Breast epithelium (tissue), 4 donors: ENCODE data around the gene SPRED2. TPM values are rescaled to one million over a fixed set of nuclear protein-coding genes. Genes with fewer than 3 reads are reported as not detected.

Source experiments
- DNase-seq, 2 donors: peaks; one replicate each; pipeline ENCODE4 v3.0.0-alpha.2; 2019; ENCODE audit warnings: low spot score in 2 of 2
- H3K27ac ChIP-seq, 2 donors: fragments of 200-600 bp; sonication (generic) in 1 of 2; one replicate each; pipeline ENCODE4 v1.5.1; 2016 to 2019; ENCODE audit warnings: mild to moderate bottlenecking in 1 of 2
- H3K27me3 ChIP-seq, 2 donors: fragments of 200-600 bp; sonication (generic) in 1 of 2; one replicate each; pipeline versions ENCODE4 v1.5.1 to v1.6.0; 2017 to 2019; ENCODE audit warnings: control low read depth in 1 of 2, mild to moderate bottlenecking in 1 of 2
- H3K36me3 ChIP-seq: fragments of 200-600 bp; one replicate; pipeline ENCODE4 v1.5.1; 2019
- H3K4me1 ChIP-seq, 2 donors: fragments of 200-600 bp; sonication (generic); one replicate each; pipeline ENCODE4 v1.5.1; 2016 to 2019; ENCODE audit warnings: control low read depth in 1 of 2
- H3K4me3 ChIP-seq, 3 donors: fragments of 200-600 bp; sonication (generic); 1 replicate in 2 of 3; 2 replicates in 1 of 3; pipeline ENCODE4 v1.5.1; 2016 to 2019; ENCODE audit warnings: mild to moderate bottlenecking in 3 of 3, moderate library complexity in 2 of 3
- H3K9me3 ChIP-seq, 2 donors: fragments of 200-600 bp; sonication (generic) in 1 of 2; one replicate each; pipeline ENCODE4 v1.5.1; 2016 to 2019; ENCODE audit warnings: control low read depth in 1 of 2
- POLR2A ChIP-seq: fragments of 450-650 bp; IDR thresholded peaks from one replicate; pipeline ENCODE4 v1.6.1; 2016; ENCODE audit warnings: antibody characterized with exemption, mild to moderate bottlenecking, moderate library complexity
- POLR2AphosphoS5 ChIP-seq, 3 donors: sonication (generic); formaldehyde crosslinking; IDR thresholded peaks; one replicate each; pipeline ENCODE4 v1.6.1; 2017; ENCODE audit warnings: antibody characterized with exemption in 3 of 3
- intact Hi-C: fragments of 100-400 bp; cut with DNase I; formaldehyde crosslinking; loops from one replicate; pipeline ENCODE4 v1.15.1; 2023; ENCODE audit warnings: low total_unique reads
- total RNA-seq, 3 donors: library from RNA; depleted of rRNA; stranded (reverse); fragments of >200 nt; gene quantifications; one replicate each; pipeline ENCODE4 v1.1.0, GENCODE V29; 2016
- TF ChIP-seq, protein P1 (sequence below), 3 donors: fragments of 450-650 bp; IDR thresholded peaks; one replicate each; pipeline ENCODE4 v1.5.1; 2016 to 2017; ENCODE audit warnings: antibody characterized with exemption in 3 of 3, mild to moderate bottlenecking in 3 of 3, moderate library complexity in 3 of 3

Gene SPRED2
- total RNA-seq, 3 donors from 2014 or later: 14.6 to 25.2 (median 25.2) TPM

- DNase-seq: no peak
- Histone ChIP-seq H3K27ac (no peak overlapping the region), H3K4me3 (no peak overlapping the region), H3K27me3 (no peaks in the 10 kb centered on the region), H3K4me1 (no peaks in the 10 kb centered on the region), H3K9me3 (peaks cover 0 to 9% of the 10 kb centered on the region in 2 donors), H3K36me3 (no peaks in the 10 kb centered on the region)
- TF ChIP-seq POLR2AphosphoS5 (IDR thresholded peaks at IDR 0.05) (no peak), POLR2A (no peak)
- TF ChIP-seq, protein P1, sequence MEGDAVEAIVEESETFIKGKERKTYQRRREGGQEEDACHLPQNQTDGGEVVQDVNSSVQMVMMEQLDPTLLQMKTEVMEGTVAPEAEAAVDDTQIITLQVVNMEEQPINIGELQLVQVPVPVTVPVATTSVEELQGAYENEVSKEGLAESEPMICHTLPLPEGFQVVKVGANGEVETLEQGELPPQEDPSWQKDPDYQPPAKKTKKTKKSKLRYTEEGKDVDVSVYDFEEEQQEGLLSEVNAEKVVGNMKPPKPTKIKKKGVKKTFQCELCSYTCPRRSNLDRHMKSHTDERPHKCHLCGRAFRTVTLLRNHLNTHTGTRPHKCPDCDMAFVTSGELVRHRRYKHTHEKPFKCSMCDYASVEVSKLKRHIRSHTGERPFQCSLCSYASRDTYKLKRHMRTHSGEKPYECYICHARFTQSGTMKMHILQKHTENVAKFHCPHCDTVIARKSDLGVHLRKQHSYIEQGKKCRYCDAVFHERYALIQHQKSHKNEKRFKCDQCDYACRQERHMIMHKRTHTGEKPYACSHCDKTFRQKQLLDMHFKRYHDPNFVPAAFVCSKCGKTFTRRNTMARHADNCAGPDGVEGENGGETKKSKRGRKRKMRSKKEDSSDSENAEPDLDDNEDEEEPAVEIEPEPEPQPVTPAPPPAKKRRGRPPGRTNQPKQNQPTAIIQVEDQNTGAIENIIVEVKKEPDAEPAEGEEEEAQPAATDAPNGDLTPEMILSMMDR (IDR thresholded peaks at IDR 0.05): no peak
- intact Hi-C loops: no loop called here
Measured at GRCh38 chr2:65476778-65477177, 44.4 kb upstream of the SPRED2 start.

DNA sequence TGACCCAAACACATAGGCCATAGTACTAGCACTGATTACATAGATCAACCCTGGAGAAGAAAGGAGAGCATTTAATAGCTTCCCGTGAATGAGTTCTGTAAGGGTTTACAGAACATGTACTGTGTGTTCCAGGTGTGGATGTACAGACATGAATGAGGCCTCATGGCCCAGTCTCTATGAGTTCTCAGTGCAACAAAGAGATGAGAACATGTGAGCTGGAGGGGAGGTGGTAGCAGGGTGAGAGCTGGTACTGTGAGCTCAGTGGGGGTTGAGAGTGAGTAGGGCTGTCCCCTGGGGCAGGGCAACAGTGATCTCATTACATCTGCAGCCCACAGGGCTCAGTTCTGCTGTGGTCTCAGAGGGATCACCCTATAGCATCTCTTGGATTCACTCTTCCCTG lies 42.6 kb upstream of the SPRED2 start:
- Histone ChIP-seq H3K9me3 (peaks cover 0 to 9% of the 10 kb centered on the region in 2 donors), H3K4me1 (no peaks in the 10 kb centered on the region), H3K27ac (no peak overlapping the region), H3K27me3 (no peaks in the 10 kb centered on the region), H3K4me3 (no peak overlapping the region), H3K36me3 (no peaks in the 10 kb centered on the region)
- DNase-seq: no peak
- intact Hi-C loops: no loop called here
- TF ChIP-seq, protein P1 (IDR thresholded peaks at IDR 0.05): no peak
- TF ChIP-seq POLR2AphosphoS5 (IDR thresholded peaks at IDR 0.05): no peak
- TF ChIP-seq POLR2A: no peak

DNA sequence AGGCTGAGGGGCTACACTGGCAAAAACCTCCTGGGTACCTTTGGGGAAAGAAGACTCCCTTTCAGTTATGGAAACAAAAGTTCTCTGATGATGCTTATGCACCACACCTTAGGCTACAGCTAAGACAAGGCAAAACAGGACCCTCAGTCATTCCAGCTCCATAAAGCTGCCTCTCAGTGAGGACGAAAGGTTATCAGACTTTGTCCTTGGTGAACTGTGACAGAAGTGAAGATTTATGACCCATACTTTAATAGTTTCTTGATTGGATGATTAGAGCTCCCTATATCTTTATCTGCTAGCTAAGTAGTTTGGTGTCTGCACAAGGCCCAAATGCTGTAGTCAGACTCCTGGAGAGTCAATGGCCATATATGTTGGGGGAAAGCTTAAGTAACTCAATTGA lies 40.6 kb upstream of the SPRED2 start:
- H3K4me1 ChIP-seq: no peaks in the 10 kb centered on the region

GRCh38 chr2:65471409-65471808 lies 39.0 kb upstream of the SPRED2 start:
- H3K27ac ChIP-seq: no peak overlapping the region
- no peak for DNase-seq
- TF ChIP-seq, protein P1 (IDR thresholded peaks at IDR 0.05): no peak
- TF ChIP-seq POLR2AphosphoS5 (IDR thresholded peaks at IDR 0.05): no peak
- H3K4me3 ChIP-seq: no peak overlapping the region
- no peaks in the 10 kb centered on the region for H3K36me3 ChIP-seq
- H3K4me1 ChIP-seq: no peaks in the 10 kb centered on the region
- intact Hi-C loops: loop anchor here (1.0 kb wide), 1 partner anchor 42 kb away; no protein-coding TSS in a partner anchor
- H3K27me3 ChIP-seq: no peaks in the 10 kb centered on the region
- H3K9me3 ChIP-seq: peaks cover 0 to 9% of the 10 kb centered on the region in 2 donors

More for the DNA sequence above, 40.6 kb upstream of the SPRED2 start:
- TF ChIP-seq, protein P1 (IDR thresholded peaks at IDR 0.05): no peak
- TF ChIP-seq POLR2AphosphoS5 (IDR thresholded peaks at IDR 0.05): no peak
- TF ChIP-seq POLR2A: no peak
- Histone ChIP-seq H3K4me3 (no peak overlapping the region), H3K27me3 (no peaks in the 10 kb centered on the region), H3K9me3 (peaks cover 0 to 9% of the 10 kb centered on the region in 2 donors), H3K27ac (no peak overlapping the region), H3K36me3 (no peaks in the 10 kb centered on the region)
- intact Hi-C loops: no loop called here
- no peak for DNase-seq

DNA sequence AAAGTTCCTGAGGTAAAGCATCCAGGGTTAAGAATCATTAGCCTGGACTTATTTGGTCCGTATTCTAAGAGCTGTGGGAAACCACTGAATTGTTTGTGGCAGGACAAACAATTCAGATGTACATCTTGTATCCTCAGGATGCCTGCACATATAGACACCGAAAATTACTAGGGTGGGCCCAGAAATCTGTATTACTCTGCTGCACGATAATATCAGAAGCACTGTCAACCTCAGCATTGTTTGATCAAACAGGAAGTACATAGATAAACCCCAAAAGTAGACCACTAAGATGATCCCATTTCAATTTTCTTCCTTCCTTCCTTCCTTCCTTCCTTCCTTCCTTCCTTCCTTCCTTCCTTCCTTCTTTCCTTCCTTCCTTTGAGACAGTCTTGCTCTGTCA lies 34.2 kb upstream of the SPRED2 start:
- H3K4me1 ChIP-seq: no peaks in the 10 kb centered on the region
- H3K27ac ChIP-seq: no peak overlapping the region
- no peaks in the 10 kb centered on the region for H3K9me3 ChIP-seq
- H3K36me3 ChIP-seq: no peaks in the 10 kb centered on the region
- H3K4me3 ChIP-seq: no peak overlapping the region
- DNase-seq: no peak
- intact Hi-C loops: loop anchor here (5.0 kb wide), 1 partner anchor 1664 kb away; no protein-coding TSS in a partner anchor
- H3K27me3 ChIP-seq: no peaks in the 10 kb centered on the region
- TF ChIP-seq, protein P1 (IDR thresholded peaks at IDR 0.05): no peak
- TF ChIP-seq POLR2A (no peak), POLR2AphosphoS5 (IDR thresholded peaks at IDR 0.05) (no peak)
